H9 (cell line): ENCODE measurements around the gene INPP5B. TPM values are rescaled to one million over a fixed set of nuclear protein-coding genes. Genes with fewer than 3 reads are reported as not detected.

Experiments
- DNase-seq: peaks from one replicate; pipeline ENCODE4 v3.0.0-alpha.2; 2017
- H2AFZ ChIP-seq: one replicate; pipeline ENCODE4 v1.6.1; 2013; ENCODE audit warnings: mild to moderate bottlenecking, low read length, control low read depth, moderate library complexity
- H2AK5ac ChIP-seq: 2 replicates; pipeline ENCODE4 v1.6.1; 2013; ENCODE audit warnings: low read length, control low read depth, mixed read lengths; ENCODE audit not compliant: insufficient read length
- H2BK120ac ChIP-seq: one replicate; pipeline ENCODE4 v1.6.1; 2013; ENCODE audit warnings: low read depth, mild to moderate bottlenecking, low read length, control low read depth, inconsistent platforms; ENCODE audit not compliant: poor library complexity, severe bottlenecking
- H2BK12ac ChIP-seq: 2 replicates; pipeline ENCODE4 v1.6.1; 2013; ENCODE audit warnings: low read length, control low read depth, mixed read lengths, low read depth; ENCODE audit not compliant: insufficient read length
- H2BK15ac ChIP-seq: 2 replicates; pipeline ENCODE4 v1.6.1; 2013; ENCODE audit warnings: low read depth, low read length, control low read depth
- H2BK20ac ChIP-seq: one replicate; pipeline ENCODE4 v1.6.1; 2013; ENCODE audit warnings: low read depth, mild to moderate bottlenecking, low read length, control low read depth, inconsistent platforms; ENCODE audit not compliant: poor library complexity, severe bottlenecking
- H2BK5ac ChIP-seq: 2 replicates; pipeline ENCODE4 v1.6.1; 2013; ENCODE audit warnings: low read length, control low read depth, mixed read lengths; ENCODE audit not compliant: insufficient read length
- H3K14ac ChIP-seq: 2 replicates; pipeline ENCODE4 v1.6.1; 2013; ENCODE audit warnings: low read length, control low read depth; ENCODE audit not compliant: insufficient read depth
- H3K18ac ChIP-seq: 2 replicates; pipeline ENCODE4 v1.6.1; 2013; ENCODE audit warnings: low read depth, mild to moderate bottlenecking, mixed read lengths, low read length, control low read depth; ENCODE audit not compliant: insufficient read length
- H3K23ac ChIP-seq: 2 replicates; pipeline ENCODE4 v1.6.1; 2013; ENCODE audit warnings: low read length, control low read depth, mixed read lengths, low read depth; ENCODE audit not compliant: insufficient read length
- H3K23me2 ChIP-seq: 2 replicates; pipeline ENCODE4 v1.6.1; 2013; ENCODE audit warnings: low read depth, mild to moderate bottlenecking, mixed read lengths, low read length, control low read depth; ENCODE audit not compliant: insufficient read length, poor library complexity, severe bottlenecking
- H3K27ac ChIP-seq: 2 replicates; pipeline ENCODE4 v1.5.1; 2013; ENCODE audit warnings: low read length, control low read depth, mixed read lengths, low read depth; ENCODE audit not compliant: insufficient read length
- H3K27me3 ChIP-seq: 2 replicates; pipeline ENCODE4 v1.6.1; 2013; ENCODE audit warnings: low read length, control low read depth, inconsistent platforms; ENCODE audit not compliant: insufficient read depth
- H3K4ac ChIP-seq: 2 replicates; pipeline ENCODE4 v1.6.1; 2013; ENCODE audit warnings: low read depth, mild to moderate bottlenecking, control low read depth, inconsistent platforms, low read length, moderate library complexity
- H3K4me1 ChIP-seq: 2 replicates; pipeline ENCODE4 v1.6.1; 2013; ENCODE audit warnings: low read length, control low read depth, inconsistent platforms; ENCODE audit not compliant: insufficient read depth
- H3K4me2 ChIP-seq: 2 replicates; pipeline ENCODE4 v1.6.1; 2013; ENCODE audit warnings: low read length, control low read depth, mixed read lengths; ENCODE audit not compliant: insufficient read length, insufficient read depth
- H3K56ac ChIP-seq: 2 replicates; pipeline ENCODE4 v1.6.1; 2013; ENCODE audit warnings: low read depth, mild to moderate bottlenecking, mixed read lengths, low read length, control low read depth; ENCODE audit not compliant: insufficient read length
- H3K79me1 ChIP-seq: 2 replicates; pipeline ENCODE4 v1.6.1; 2013; ENCODE audit warnings: low read depth, mild to moderate bottlenecking, moderate library complexity, low read length, control low read depth, inconsistent platforms; ENCODE audit not compliant: insufficient read depth, poor library complexity, severe bottlenecking
- H3K79me2 ChIP-seq: 2 replicates; pipeline ENCODE4 v1.6.1; 2013; ENCODE audit warnings: low read length, control low read depth, inconsistent platforms; ENCODE audit not compliant: insufficient read depth
- H3K9ac ChIP-seq: 2 replicates; pipeline ENCODE4 v1.6.1; 2013; ENCODE audit warnings: low read length, control low read depth, mixed read lengths; ENCODE audit not compliant: insufficient read length; ENCODE audit errors: extremely low read depth
- H3K9me3 ChIP-seq: one replicate; pipeline ENCODE4 v1.6.1; 2013; ENCODE audit warnings: low read depth, low read length, inconsistent platforms; ENCODE audit not compliant: control insufficient read depth
- H3T11ph ChIP-seq: one replicate; pipeline ENCODE4 v1.6.1; 2013; ENCODE audit warnings: mild to moderate bottlenecking, low read length, control low read depth, inconsistent platforms
- H4K20me1 ChIP-seq: one replicate; pipeline ENCODE4 v1.6.1; 2013; ENCODE audit not compliant: control insufficient read depth, insufficient read length, insufficient read depth
- H4K5ac ChIP-seq: 2 replicates; pipeline ENCODE4 v1.6.1; 2013; ENCODE audit warnings: low read depth, mild to moderate bottlenecking, mixed read lengths, low read length, control low read depth; ENCODE audit not compliant: insufficient read length
- H4K8ac ChIP-seq: replicated peaks from 2 replicates; pipeline ENCODE4 v1.6.1; 2013; ENCODE audit warnings: low read length, control low read depth, mixed read lengths, low read depth; ENCODE audit not compliant: insufficient read length
- H4K91ac ChIP-seq: 2 replicates; pipeline ENCODE4 v1.6.1; 2013; ENCODE audit warnings: low read depth, mild to moderate bottlenecking, moderate library complexity, mixed read lengths, low read length, control low read depth; ENCODE audit not compliant: insufficient read length
- H3K27ac Mint-ChIP-seq, 3 experiments: 2 replicates in 2 of 3; 3 replicates in 1 of 3; pipeline ENCODE4 v1.8.0; 2020 to 2021; ENCODE audit warnings: mixed read lengths in 3 of 3, mild to moderate bottlenecking in 1 of 3, moderate library complexity in 1 of 3
- H3K27me3 Mint-ChIP-seq: 2 replicates; pipeline ENCODE4 v1.8.0; 2021; ENCODE audit warnings: low read depth, mild to moderate bottlenecking, moderate library complexity, mixed read lengths
- H3K36me3 Mint-ChIP-seq, 3 experiments: 2 replicates in 2 of 3; 3 replicates in 1 of 3; pipeline ENCODE4 v1.8.0; 2020 to 2021; ENCODE audit warnings: low read depth in 3 of 3, mixed read lengths in 3 of 3; ENCODE audit not compliant: insufficient read depth in 1 of 3
- H3K4me1 Mint-ChIP-seq, 2 experiments: 2 replicates each; pipeline ENCODE4 v1.8.0; 2020; ENCODE audit warnings: mixed read lengths in 2 of 2
- H3K4me3 Mint-ChIP-seq, 2 experiments: 2 replicates in 1 of 2; 3 replicates in 1 of 2; pipeline ENCODE4 v1.8.0; 2020 to 2021; ENCODE audit warnings: mild to moderate bottlenecking in 2 of 2, mixed read lengths in 2 of 2, moderate library complexity in 1 of 2
- H3K9me3 Mint-ChIP-seq, 2 experiments: 2 replicates in 1 of 2; 3 replicates in 1 of 2; pipeline ENCODE4 v1.8.0; 2020; ENCODE audit warnings: mild to moderate bottlenecking in 2 of 2, mixed read lengths in 2 of 2, moderate library complexity in 1 of 2
- WGBS: extraction: QIAGEN DNeasy Blood & Tissue Kit; methylation state at CpG from one replicate; pipeline ENCODE4 v1.1.7; 2013; ENCODE audit warnings: missing lambda C conversion rate, low lambda C conversion rate, mixed read lengths; ENCODE audit not compliant: insufficient read length; ENCODE audit errors: extremely low coverage; 5-methylcytosine and 5-hydroxymethylcytosine counted together
- total RNA-seq: library from RNA; stranded (reverse); gene quantifications from 2 replicates; pipeline ENCODE4 v1.2.1, GENCODE V29; 2021
- TF ChIP-seq, protein P1 (sequence below): fragments of 200-600 bp; sonication (generic); conservative IDR thresholded peaks from 3 replicates; pipeline ENCODE4 v1.8.0; 2021; ENCODE audit warnings: antibody characterized with exemption, mild to moderate bottlenecking

The INPP5B gene
- total RNA-seq, 1 experiment from 2014 or later, result 28.2 TPM

DNA sequence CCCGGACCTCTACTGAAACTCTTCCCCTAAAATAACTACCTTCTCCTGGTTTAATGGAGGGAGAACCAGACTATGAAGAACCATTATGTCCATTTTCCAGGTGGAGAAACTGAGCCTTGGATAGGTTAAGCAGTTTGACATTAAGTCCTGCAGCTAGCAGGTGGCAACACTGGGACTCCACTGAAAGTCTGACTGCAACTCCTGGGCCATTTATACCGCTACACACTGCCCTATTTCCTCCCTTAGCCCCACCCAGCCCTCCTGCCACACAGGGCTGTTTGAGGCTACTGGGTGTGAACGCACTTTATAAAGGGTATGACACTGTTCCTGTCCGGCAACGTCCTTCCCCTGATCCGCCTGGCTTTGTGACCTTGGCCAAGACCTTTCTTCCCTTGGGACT is 511 bp upstream of the INPP5B start:
- H2BK120ac ChIP-seq, result no peak overlapping the region
- no peak for DNase-seq
- H3K18ac ChIP-seq, result no peak overlapping the region
- no peak overlapping the region for H3K9ac ChIP-seq
- peak overlapping the region; percentile 10 for H4K5ac ChIP-seq
- H3K4ac ChIP-seq, result no peak overlapping the region
- peaks cover 3% of the 10 kb centered on the region for H3K23me2 ChIP-seq
- no peak overlapping the region for H4K91ac ChIP-seq
- H2AFZ ChIP-seq, result no peak overlapping the region
- H3K14ac ChIP-seq, result no peak overlapping the region
- no peaks in the 10 kb centered on the region for H3K9me3 Mint-ChIP-seq
- no peak overlapping the region for H4K8ac ChIP-seq
- H3K27me3 ChIP-seq, result no peaks in the 10 kb centered on the region
- no peak overlapping the region for H2BK12ac ChIP-seq
- no peak overlapping the region for H2AK5ac ChIP-seq
- H3K4me1 Mint-ChIP-seq, result peaks cover 20 to 23% of the 10 kb centered on the region in 2 experiments
- no CpG with 5 or more reads among the region's 6 CpGs for WGBS
- no peak overlapping the region for H3K56ac ChIP-seq
- no peaks in the 10 kb centered on the region for H3K27me3 Mint-ChIP-seq
- H3K79me1 ChIP-seq, result no peaks in the 10 kb centered on the region
- H3K79me2 ChIP-seq, result no peaks in the 10 kb centered on the region
- no peak overlapping the region for H3K23ac ChIP-seq
- no peak overlapping the region for H2BK15ac ChIP-seq
- H3K36me3 Mint-ChIP-seq, result peaks cover 0 to 3% (median 3%) of the 10 kb centered on the region in 3 experiments; a peak in 2 of 7 replicates
- H3K4me2 ChIP-seq, result no peak overlapping the region
- H3K9me3 ChIP-seq, result no peaks in the 10 kb centered on the region
- no peaks in the 10 kb centered on the region for H4K20me1 ChIP-seq
- no peak overlapping the region for H3K27ac ChIP-seq
- TF ChIP-seq, protein P1, sequence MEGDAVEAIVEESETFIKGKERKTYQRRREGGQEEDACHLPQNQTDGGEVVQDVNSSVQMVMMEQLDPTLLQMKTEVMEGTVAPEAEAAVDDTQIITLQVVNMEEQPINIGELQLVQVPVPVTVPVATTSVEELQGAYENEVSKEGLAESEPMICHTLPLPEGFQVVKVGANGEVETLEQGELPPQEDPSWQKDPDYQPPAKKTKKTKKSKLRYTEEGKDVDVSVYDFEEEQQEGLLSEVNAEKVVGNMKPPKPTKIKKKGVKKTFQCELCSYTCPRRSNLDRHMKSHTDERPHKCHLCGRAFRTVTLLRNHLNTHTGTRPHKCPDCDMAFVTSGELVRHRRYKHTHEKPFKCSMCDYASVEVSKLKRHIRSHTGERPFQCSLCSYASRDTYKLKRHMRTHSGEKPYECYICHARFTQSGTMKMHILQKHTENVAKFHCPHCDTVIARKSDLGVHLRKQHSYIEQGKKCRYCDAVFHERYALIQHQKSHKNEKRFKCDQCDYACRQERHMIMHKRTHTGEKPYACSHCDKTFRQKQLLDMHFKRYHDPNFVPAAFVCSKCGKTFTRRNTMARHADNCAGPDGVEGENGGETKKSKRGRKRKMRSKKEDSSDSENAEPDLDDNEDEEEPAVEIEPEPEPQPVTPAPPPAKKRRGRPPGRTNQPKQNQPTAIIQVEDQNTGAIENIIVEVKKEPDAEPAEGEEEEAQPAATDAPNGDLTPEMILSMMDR, result no peak
- no peak overlapping the region for H2BK5ac ChIP-seq
- no peak overlapping the region for H2BK20ac ChIP-seq
- H3K4me1 ChIP-seq, result no peaks in the 10 kb centered on the region
- peak overlapping the region in 2 of 3 experiments; percentile 99 to 100; a peak in 2 of 7 replicates for H3K27ac Mint-ChIP-seq
- H3T11ph ChIP-seq, result no peak overlapping the region
- peak overlapping the region; percentile 98 to 99 for H3K4me3 Mint-ChIP-seq
